GM12874 (cell line): Measurements from ENCODE around the gene TPSG1.

Source experiments
- TF ChIP-seq, protein P1 (sequence below): IDR thresholded peaks from 2 replicates; pipeline ENCODE4 v1.5.1; 2011; ENCODE audit warnings: low read depth, mild to moderate bottlenecking, control low read depth, low read length, moderate library complexity; ENCODE audit not compliant: insufficient read depth

Gene TPSG1

DNA sequence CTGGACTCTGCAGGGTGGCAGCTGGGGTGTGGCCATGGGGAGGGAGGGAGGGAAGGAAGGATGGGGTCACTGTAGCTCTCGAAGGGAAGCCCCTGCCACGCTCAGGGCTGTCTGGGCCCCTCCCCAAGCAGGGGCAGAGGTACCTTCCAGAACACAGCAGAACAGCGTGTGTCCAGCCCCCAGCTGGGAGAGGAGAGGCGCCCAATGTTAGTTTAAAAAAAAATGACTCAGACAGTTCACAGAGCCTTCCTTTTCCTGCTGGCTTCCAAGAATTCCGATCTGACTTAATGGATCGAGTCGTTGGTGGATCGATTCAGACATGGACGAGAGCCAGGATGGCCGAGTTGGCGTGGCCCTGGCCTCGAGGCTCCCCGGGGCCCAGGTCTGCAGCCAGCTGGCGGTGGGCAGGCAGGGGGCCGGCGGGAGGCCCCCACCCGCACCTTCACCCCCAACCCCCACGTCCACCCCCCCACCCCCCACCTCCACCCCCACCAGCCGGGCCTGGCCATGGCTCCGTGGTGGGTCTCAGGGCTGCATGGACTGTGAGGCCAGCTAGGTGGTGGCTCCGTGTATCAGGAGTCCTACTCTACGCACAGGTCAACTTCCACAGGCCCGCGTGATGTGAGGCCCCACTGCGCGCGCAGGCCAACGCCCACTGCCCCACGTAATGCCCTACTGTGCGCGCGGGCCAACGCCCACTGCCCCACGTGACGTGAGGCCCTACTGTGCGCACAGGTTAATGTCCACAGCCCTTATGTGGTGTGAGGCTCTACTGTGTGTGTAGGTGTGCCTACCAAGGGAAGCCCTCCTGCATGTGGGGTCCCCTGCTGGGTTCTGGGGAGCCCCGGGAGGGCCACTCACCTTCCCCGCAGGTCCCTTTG lies 50.4 kb downstream of the TPSG1 start:
- TF ChIP-seq, protein P1, sequence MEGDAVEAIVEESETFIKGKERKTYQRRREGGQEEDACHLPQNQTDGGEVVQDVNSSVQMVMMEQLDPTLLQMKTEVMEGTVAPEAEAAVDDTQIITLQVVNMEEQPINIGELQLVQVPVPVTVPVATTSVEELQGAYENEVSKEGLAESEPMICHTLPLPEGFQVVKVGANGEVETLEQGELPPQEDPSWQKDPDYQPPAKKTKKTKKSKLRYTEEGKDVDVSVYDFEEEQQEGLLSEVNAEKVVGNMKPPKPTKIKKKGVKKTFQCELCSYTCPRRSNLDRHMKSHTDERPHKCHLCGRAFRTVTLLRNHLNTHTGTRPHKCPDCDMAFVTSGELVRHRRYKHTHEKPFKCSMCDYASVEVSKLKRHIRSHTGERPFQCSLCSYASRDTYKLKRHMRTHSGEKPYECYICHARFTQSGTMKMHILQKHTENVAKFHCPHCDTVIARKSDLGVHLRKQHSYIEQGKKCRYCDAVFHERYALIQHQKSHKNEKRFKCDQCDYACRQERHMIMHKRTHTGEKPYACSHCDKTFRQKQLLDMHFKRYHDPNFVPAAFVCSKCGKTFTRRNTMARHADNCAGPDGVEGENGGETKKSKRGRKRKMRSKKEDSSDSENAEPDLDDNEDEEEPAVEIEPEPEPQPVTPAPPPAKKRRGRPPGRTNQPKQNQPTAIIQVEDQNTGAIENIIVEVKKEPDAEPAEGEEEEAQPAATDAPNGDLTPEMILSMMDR = no peak

- TF ChIP-seq, protein P1 = no peak
These were observed 51.1 kb downstream of the TPSG1 start for GRCh38 chr16:1173788-1174451.

DNA sequence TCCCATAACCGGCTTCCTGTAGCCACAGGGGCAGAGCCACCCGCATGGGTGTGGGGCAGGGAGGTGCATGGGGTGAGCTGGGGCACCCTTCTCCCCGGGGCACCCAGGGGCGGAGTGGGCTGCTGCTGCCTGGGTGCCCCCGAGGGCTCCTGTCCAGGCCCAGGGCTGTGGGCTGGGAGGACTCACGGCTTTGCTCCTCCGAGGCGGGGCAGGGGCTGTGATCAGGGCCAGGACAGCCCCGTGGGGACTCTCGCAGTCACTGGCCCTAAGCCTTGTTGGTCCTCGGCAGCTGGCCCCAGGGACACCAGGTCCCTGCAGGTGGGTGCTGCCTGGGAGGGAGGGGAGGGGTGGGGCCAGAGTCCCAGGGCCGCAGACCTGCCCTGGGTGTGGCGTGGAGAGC lies 52.4 kb downstream of the TPSG1 start:
- TF ChIP-seq, protein P1 = no peak

DNA sequence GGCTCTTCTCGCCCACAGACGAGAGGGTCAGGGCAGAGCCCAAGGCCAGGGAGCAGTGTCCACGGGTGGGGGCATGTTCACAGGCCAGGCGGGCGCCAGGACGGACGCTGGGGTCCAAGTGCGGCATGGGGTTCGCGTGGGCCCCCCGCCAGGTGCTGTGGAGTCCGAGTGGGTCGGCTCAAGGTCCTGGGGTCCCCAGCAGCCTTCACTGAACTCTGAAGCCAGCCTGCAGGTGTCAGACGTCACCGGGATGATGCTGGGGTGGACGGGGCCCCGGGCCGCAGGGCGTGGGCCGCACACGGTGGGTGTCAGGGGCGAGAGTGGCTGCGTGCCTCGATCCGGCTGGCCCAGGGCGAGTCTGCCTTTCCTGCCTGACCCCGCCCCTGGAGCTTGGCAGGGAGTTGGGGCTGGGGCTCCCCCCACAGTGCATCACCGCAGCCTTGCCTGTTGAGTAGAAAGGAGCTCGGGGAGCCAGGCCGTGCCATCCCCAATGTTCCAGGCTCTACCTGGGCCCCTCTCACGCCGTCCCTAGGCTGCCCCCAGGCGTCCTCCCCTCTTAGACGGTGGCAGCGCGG lies 53.1 kb downstream of the TPSG1 start:
- TF ChIP-seq, protein P1 = no peak
